ENCODE measurements around the gene CNTNAP2. TPM values are rescaled to one million over a fixed set of nuclear protein-coding genes. Genes with fewer than 3 reads are reported as not detected.

Gene CNTNAP2
- total RNA-seq, 1 donor from 2014 or later, result 0.49 TPM

DNA sequence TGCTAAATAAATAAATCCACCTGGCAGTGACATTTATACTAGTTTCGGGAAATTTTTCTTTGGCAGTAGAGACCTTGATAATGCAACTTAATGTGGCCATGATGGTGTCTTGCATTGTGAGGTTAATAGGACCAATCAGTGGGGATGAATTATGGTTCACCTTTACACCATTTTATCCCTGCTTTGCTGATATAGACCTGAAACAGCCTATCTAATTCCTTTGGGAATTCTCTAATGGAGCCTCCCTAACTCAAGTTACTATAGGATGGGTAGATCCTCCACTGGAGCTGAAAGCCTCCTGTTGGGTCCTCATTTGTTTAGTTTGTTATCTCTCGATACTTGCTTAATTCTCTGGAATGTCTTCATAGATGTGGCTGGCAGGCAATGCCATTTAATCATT lies 276.7 kb downstream of the CNTNAP2 start:
- intact Hi-C loops (cut with DNase I), result no loop called here
- ATAC-seq, result no peak
- no peak for DNase-seq (ENCODE audit: low spot score)

DNA sequence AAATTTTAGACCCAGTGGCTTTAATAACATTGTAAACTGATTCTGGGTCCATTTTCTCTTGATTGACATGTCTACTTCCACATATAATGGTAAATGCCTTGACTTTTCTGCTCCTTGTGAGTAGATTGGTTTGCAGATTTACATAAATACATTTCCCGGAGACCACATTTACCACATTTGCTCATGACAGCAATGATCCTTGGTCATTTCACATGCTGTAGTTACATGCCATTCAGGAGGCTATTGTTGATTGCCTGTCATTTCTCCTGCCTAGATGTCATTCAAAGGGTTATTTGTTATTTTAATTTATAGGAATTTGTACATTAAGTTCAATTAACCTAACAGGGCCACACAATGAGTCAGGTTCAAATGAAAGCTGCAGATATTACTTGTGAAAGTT lies 280.5 kb downstream of the CNTNAP2 start:
- no peak for DNase-seq (ENCODE audit: low spot score)
- intact Hi-C loops (cut with DNase I), result no loop called here
- ATAC-seq, result no peak

DNA sequence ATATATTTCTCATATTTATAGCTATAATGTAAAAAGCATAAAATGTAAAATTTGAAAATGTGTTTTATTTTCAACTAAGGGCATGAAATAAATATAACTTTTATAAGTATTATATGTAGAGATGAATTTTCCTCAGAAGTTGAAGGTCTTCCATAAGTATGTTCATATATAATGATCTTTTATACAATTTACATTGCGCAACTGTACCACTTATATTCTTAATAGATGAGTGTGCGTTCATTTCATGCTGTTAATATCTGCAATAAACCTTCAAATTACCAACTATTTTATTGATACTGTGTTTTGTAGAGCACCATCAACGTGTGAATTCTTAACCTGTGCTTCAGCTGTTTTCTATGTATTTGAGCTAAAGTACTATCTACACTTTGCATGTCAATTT lies 285.3 kb downstream of the CNTNAP2 start:
- intact Hi-C loops (cut with DNase I), result no loop called here
- DNase-seq (ENCODE audit: low spot score), result no peak
- ATAC-seq, result no peak

DNA sequence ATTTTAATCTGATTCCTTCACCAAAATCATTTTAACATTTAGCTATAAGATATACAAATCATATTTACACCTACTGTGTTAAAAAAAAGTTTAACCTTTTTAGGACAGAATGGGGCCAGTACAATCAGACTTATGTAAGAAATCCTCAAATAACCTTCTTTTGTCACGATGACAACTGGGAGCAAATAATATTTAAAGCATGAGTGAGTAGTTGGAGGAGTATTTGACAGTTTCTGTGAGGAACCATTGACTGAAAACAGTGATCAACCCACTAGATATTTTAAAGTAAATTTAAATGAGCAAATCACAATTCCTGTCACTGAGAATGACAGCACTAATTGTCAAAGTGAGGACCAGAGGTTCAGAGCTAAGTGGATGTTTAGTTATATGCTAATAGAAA lies 289.1 kb downstream of the CNTNAP2 start:
- DNase-seq (ENCODE audit: low spot score) (no peak), ATAC-seq (no peak)
- intact Hi-C loops (cut with DNase I), result no loop called here

DNA sequence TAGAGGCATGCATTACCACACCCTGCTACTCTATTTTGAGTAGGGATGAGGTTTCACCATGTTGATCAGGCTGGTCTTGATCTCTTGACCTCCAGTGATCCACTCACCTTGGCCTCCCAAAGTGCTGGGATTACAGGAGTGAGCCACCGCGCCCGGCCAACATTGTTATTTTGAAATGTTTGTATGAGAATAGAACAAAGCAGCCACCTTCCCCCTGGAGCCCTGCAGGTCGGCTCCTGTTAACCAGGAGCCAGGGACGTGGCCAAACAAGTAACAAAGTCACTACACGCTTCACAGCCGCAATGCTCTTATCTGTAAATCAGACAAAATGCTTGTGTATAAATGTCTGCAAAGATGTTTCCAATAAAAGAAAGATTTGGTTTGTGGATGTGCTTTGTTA lies 295.4 kb downstream of the CNTNAP2 start:
- ATAC-seq, result no peak
- intact Hi-C loops (cut with DNase I), result no loop called here
- DNase-seq (ENCODE audit: low spot score), result no peak

DNA sequence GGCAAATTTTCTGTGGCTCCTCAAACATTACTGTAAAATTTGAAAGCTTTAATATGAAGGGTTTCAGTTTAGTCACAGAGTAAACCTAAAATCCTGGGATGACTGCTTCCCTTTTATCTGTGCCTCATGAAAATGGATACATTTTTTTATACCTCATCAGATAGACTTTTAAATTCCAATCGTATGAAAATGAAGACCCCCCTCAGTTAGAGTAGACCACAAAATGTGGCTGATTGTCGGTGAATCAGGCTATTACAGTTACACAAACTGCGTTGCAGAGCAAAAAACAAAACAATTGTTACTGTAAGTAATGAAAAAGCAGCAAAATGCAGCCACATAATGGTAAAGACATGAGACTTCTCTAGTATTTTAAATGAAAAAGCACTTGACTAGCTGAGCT lies 296.2 kb downstream of the CNTNAP2 start:
- DNase-seq (ENCODE audit: low spot score), result no peak
- no peak for ATAC-seq
- intact Hi-C loops (cut with DNase I), result no loop called here

DNA sequence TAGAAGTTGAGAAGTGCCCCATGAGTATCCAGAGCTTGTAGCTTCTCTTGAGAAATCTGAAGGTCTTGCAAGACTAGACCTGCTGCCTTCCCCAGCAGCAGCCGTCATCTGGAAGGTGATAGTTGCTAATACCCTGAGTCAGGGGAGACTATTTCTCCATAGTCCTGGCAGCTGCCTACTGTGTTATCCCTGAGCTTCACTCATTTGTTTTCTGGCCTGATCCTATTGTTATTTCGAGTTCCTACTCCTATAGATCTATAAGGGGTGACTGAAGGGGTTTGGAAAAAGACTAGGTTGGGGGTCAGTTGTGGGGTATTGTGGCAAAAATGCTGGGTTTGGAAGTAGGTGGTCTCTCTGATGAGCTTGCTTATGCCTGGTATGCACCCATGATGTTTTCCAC lies 297.8 kb downstream of the CNTNAP2 start:
- ATAC-seq, result no peak
- intact Hi-C loops (cut with DNase I), result no loop called here
- DNase-seq (ENCODE audit: low spot score), result no peak

DNA sequence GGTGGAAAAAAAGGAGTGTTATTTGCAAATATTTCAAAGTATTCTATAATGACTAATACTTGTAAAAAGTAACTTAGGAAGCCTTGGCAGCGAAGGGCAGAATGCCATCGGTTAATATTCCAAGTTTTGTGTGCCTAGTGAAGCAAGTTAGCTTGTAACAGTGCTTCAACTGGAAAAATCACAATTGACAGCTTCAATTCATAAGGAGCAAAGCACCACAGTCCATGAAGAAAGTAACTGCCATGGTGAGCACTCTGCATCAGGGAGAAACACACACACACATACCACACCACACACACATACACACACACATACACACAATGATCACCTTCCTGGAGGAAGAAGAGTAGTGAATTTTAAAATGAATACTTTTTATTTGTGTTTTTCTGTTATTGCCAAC lies 298.3 kb downstream of the CNTNAP2 start:
- DNase-seq (ENCODE audit: low spot score) (no peak), ATAC-seq (no peak)
- intact Hi-C loops (cut with DNase I), result no loop called here

DNA sequence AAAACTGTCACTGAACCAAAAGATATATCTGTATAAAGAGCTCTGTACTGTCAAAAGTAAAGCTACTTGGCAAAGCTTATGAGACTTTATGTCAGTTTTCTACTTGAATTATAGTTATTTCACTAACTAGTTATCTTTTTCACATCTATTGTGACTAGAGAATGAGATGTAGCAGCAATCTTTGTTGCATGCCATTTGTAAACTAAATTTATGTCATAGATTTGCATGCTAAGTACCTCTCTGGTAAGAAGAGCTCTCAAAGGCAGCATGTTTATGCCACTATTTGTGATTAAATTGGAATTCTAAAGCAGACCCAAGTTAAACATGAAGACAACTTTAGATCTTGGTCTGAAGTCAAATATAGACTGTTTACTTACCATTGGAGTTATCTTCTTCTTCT lies 300.6 kb downstream of the CNTNAP2 start:
- DNase-seq (ENCODE audit: low spot score) (no peak), ATAC-seq (no peak)
- intact Hi-C loops (cut with DNase I), result no loop called here

DNA sequence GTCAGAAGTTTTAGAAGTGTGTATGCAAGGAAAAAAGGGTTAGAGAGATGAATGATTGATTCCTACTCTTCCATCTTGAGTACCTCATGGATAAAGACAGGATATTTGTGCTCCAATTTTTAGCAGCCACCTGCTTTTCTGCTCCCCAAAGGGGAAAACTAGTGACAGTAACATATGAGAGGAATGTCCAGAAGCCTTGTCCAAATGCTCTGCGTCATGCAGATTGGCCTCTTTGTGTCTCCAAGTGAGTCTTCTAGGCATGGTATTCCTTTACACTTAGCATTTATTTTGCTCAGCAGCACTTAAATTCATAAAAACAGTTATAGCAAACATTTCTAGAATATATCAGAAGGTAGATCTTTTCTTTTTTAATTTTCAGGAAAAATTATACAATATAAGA lies 306.8 kb downstream of the CNTNAP2 start:
- DNase-seq (ENCODE audit: low spot score) (no peak), ATAC-seq (no peak)
- intact Hi-C loops (cut with DNase I), result no loop called here

DNA sequence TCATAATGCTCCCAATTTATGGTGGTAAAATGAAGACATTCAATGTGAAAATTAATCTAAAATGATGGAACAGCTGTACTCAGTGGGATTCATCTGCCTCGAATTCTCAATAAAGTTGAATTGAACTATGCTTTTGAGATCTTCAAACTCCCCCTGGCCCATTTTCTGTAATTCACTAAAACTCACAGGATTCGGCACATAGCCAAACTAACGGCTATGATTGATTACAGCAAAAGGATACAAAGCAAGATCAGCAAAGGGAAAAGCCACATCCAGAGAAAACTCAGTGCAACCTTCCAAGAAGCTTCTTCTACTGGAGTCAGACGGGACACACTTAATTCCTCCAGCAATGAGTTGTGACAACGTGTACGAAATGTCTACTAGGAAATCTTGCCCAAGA lies 307.5 kb downstream of the CNTNAP2 start:
- intact Hi-C loops (cut with DNase I), result no loop called here
- ATAC-seq (no peak), DNase-seq (ENCODE audit: low spot score) (no peak)

DNA sequence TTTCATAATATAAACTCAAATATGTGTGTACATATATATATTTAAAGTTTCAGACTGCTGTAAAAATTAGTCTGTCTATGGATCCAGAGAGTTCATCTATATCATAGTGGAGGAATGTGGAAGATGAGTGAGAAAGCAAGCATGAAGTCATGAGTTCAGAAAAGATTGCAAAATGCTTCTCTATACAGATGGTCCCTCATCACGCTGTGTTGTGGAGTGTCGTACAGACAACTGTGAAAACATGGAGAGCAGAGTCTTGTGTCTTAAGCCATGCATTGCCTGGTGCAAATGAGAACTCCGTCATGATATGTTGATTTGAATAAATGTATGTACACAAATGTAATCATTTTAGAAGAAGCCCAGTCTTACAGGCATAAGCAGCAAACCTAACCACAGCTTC lies 316.9 kb downstream of the CNTNAP2 start:
- no peak for ATAC-seq
- intact Hi-C loops (cut with DNase I), result no loop called here
- DNase-seq (ENCODE audit: low spot score), result no peak

DNA sequence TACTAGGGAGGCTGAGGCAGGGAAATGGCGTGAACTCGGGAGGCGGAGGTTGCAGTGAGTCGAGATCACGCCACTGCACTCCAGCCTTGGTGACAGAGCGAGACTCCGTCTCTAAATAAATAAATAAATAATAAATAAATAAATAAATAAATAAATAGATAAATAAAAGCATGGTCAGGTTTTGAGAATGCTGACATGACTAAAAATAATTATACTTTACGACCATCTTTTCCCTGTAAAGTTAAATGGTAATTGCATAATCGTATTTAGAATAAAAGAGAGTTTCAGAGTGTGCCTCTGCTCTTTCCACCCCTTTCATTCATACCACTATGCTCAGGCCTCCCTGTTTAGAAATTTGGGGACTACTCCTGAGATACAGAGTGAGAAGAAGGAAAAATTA lies 326.5 kb downstream of the CNTNAP2 start:
- ATAC-seq (no peak), DNase-seq (ENCODE audit: low spot score) (no peak)
- intact Hi-C loops (cut with DNase I), result no loop called here

DNA sequence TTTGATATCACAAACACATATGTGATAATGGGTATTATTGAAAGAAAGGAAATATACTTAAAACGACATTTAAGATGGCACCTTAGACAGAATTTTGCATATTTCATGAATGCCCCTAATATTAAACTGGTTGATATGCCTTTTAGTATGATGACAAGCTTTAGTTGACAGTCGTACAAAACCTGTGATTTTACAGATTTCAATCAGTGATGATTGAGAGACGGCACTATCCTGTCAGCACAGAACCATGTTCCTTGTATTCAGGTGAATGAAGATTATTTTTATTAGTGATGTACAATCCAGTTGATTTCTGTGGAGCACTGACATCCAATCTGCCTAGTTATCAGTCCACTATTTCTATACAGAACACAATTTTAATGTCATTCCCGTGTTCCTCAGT lies 333.0 kb downstream of the CNTNAP2 start:
- DNase-seq (ENCODE audit: low spot score) (no peak), ATAC-seq (no peak)
- intact Hi-C loops (cut with DNase I), result no loop called here

DNA sequence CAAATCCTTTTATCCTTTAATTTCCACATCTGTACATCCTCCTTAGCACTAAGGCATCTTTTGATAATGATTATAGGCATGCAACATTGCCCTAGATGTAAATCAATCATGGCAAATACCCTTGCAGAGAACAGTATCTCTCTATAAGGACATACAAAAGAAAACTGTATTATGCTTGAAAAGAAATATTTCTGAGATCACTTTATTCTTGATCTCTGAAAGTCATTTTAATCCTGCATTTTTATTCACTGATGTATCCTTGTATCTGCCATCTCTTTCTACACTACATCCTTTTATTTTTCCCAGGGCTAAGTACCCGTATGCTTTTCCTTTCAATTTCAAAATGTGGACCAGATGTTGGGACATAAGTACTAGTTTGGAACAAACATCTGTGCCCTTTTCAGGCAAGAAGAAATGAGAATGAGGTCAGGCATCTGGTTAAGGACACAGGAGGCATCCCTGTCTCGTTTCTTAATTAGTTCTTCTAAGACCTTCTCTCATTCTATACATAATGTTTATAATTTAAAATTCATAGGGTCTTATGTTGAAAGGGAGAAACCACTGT lies 338.6 kb downstream of the CNTNAP2 start:
- intact Hi-C loops (cut with DNase I), result no loop called here
- DNase-seq (ENCODE audit: low spot score) (no peak), ATAC-seq (no peak)

DNA sequence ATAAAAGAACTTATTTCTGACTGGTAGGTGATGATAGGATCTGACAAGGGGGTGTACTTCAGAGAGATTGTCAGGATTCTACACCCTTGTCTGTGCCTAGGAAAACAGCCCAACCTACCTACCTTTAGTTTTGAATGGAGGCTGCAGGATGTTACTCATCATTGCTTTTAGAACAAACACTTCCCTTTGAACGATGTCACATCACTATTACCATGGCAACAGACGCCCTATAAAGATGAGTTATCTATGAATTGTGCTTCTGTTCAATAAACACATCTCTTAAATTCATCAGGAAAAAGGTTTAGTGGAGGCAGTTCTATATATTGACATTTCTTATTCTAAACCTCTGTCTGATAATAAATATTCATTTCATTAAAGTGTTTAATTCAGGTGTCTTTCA lies 362.4 kb downstream of the CNTNAP2 start:
- intact Hi-C loops (cut with DNase I), result no loop called here
- no peak for ATAC-seq

DNA sequence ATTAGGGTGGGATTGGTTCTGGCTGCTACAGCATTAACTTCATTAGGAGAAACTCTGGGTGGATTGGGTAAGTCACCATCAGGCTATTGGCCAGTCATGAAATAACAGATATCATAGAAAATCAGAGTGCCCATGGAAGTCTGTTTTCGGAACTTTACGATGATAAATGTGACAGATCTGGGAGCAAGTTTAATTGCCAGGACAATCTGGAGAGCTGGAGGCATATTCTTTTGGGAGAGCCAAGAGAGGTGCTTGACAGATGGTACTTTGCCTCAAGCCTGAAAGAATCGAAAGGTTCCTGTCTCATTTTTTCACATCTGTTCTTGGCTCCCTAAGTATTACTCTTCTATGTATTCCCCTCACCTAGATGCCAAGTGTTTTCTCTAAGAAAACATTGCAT lies 369.9 kb downstream of the CNTNAP2 start:
- DNase-seq (ENCODE audit: low spot score) (no peak), ATAC-seq (no peak)
- intact Hi-C loops (cut with DNase I), result no loop called here

More for the DNA sequence above, 362.4 kb downstream of the CNTNAP2 start:
- no peak for DNase-seq (ENCODE audit: low spot score)

DNA sequence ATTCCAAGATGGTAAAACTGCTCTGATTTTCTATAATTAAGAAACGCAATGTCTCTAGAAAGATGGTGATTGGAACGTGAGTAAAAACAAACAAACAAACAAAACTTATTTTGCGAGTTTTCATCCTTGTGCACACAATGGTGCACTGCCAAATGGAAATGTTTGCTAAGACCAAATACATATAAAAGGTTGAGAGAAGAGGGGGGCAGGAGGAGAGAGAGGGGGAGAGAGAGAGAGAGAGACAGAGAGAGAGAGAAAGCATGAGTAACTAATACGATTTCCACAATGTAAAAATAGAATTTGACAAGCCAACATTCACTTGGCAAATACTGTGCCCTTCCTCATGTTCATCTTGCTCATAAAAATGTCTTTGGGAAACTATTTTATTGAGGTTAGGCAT lies 375.4 kb downstream of the CNTNAP2 start:
- no peak for ATAC-seq
- no peak for DNase-seq (ENCODE audit: low spot score)
- intact Hi-C loops (cut with DNase I), result no loop called here

DNA sequence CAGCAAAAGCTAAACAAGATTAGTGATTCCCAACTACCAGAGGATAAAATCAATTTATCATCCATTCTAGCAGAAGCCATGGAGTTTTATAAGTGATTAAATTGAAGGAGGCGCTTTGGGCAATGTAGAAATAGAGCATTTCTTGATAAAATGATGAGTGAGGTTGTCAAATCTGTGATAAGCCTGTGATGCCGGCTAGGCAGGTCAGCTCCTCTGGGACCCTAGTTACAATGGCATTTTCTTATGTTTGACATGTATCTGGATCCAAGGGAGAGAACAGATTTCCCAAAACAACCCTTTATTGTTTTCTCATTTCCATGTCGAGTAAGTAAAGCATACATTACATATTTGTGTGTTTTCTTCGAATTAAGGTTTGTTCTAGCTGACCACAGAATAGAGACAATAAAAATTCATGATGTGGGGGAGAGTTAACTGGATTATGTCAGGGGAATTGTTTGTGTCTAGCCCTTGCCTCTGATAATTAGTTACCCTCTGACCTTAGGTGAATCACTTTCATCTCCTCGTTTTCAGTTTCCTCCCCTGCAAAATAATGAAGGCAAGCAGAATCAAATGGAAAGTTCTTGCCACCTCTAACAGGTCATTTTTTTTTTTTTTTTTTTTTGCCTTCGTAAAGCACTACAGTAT lies 378.5 kb downstream of the CNTNAP2 start:
- DNase-seq (ENCODE audit: low spot score), result no peak
- ATAC-seq, result no peak
- intact Hi-C loops (cut with DNase I), result no loop called here

DNA sequence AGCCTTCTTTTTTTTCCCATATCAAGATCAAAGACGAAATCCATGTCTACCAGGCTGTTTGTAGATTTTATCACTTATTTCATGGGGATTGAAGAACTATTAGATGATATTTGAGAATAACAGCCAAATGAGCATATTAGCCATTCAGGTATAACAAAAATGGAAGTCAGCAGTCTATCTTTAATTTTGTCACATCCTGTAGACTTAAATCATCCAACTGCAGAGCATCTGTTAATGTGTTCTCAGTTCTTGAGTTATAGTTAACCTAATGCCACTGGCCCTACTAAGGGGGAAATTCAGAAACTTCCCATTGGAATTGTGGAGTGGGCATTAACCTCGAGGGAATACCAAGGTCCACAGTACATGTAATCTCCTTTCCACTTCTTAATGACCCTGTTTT lies 380.1 kb downstream of the CNTNAP2 start:
- ATAC-seq, result no peak
- no peak for DNase-seq (ENCODE audit: low spot score)
- intact Hi-C loops (cut with DNase I), result no loop called here

DNA sequence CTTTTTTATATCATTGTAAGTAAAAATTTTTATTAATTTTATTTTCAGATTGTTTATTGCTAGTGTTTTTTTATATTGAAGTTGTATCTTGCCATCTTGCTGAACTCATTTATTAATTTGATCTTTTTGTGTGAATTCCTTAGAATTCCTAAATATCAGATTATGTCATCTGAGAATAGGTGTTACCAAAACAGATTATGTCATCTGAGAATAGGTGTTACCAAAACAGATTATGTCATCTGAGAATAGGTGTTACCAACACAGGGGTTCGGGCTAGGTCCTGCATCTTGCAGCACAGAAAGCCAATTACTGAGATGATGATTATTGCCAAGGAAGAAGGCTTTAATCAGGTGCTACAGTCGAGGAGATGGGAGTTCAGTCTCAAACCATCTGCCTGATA lies 383.4 kb downstream of the CNTNAP2 start:
- intact Hi-C loops (cut with DNase I), result no loop called here
- no peak for DNase-seq (ENCODE audit: low spot score)
- no peak for ATAC-seq

All from sciatic nerve (tissue), 2 donors.